Neutrophil (primary cell): ENCODE data around the gene TMCC2.
A peak's percentile ranks its signal among the peaks of the same experiment; 100 is the strongest.

ENCODE experiments used
- H3K27ac ChIP-seq: fragments of 200-600 bp; sonication (generic); 2 replicates; pipeline ENCODE4 v1.5.1; 2016; ENCODE audit warnings: mild to moderate bottlenecking, moderate library complexity
- H3K27me3 ChIP-seq: fragments of 200-600 bp; sonication (generic); 2 replicates; pipeline ENCODE4 v1.6.0; 2016; ENCODE audit warnings: mild to moderate bottlenecking
- H3K36me3 ChIP-seq: fragments of 200-600 bp; sonication (generic); 2 replicates; pipeline ENCODE4 v1.5.1; 2017
- H3K4me1 ChIP-seq, 2 experiments: fragments of 200-600 bp in 1 of 2; sonication (generic) in 1 of 2; 1 replicate in 1 of 2; 2 replicates in 1 of 2; pipeline versions ENCODE4 v1.5.1 to v1.6.1; 2013 to 2016; ENCODE audit warnings: low read depth in 1 of 2, low read length in 1 of 2, mild to moderate bottlenecking in 1 of 2, moderate library complexity in 1 of 2; ENCODE audit not compliant: control insufficient read depth in 1 of 2, insufficient read depth in 1 of 2
- H3K4me3 ChIP-seq, 2 experiments: fragments of 200-600 bp in 1 of 2; sonication (generic) in 1 of 2; 1 replicate in 1 of 2; 2 replicates in 1 of 2; pipeline ENCODE4 v1.5.1; 2013 to 2016; ENCODE audit warnings: low read depth in 1 of 2, low read length in 1 of 2, mild to moderate bottlenecking in 1 of 2, moderate library complexity in 1 of 2
- H3K9me3 ChIP-seq: fragments of 200-600 bp; sonication (generic); 2 replicates; pipeline ENCODE4 v1.5.1; 2016
- TF ChIP-seq, protein P1 (sequence below): fragments of 200-600 bp; sonication (generic); IDR thresholded peaks from 2 replicates; pipeline ENCODE4 v1.5.1; 2016; ENCODE audit warnings: antibody characterized with exemption

TMCC2 gene

DNA sequence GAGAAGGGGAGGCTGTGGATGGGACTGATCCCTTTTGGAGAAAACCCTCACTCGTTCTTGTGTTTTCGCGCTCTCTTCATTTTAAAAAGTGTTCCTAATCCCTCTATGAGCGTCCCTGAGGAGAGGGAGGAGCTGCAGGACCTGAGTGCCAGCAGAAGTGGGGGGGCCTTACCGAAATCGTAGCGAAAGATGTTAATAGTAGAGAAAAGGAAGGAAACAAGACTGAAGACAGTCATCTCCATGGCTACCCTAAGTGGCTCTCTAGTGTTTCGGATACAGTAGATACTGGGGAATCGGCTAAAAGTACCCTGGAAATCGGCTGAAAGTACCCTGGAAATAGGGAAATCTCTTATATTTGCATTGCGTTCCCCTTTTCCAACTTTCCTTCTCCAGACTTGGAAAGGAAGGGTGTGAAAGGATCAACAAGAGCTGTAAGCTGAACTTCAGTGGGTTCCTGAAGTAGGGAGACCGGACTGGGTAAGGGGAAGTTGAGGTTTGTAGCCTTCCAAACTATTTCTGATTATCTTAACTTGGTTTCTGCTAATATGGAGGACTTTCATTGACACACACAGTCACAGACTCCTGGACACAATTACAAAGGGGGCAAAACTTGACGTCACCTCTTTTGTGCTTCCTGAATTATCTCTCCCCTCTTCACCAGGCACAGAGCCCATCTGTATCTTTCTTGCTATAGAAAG lies 15.8 kb upstream of the TMCC2 start:
- peaks cover 43 to 45% of the 10 kb centered on the region in 2 experiments for H3K4me1 ChIP-seq
- TF ChIP-seq, protein P1, sequence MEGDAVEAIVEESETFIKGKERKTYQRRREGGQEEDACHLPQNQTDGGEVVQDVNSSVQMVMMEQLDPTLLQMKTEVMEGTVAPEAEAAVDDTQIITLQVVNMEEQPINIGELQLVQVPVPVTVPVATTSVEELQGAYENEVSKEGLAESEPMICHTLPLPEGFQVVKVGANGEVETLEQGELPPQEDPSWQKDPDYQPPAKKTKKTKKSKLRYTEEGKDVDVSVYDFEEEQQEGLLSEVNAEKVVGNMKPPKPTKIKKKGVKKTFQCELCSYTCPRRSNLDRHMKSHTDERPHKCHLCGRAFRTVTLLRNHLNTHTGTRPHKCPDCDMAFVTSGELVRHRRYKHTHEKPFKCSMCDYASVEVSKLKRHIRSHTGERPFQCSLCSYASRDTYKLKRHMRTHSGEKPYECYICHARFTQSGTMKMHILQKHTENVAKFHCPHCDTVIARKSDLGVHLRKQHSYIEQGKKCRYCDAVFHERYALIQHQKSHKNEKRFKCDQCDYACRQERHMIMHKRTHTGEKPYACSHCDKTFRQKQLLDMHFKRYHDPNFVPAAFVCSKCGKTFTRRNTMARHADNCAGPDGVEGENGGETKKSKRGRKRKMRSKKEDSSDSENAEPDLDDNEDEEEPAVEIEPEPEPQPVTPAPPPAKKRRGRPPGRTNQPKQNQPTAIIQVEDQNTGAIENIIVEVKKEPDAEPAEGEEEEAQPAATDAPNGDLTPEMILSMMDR = no peak
- peak overlapping the region; percentile 77 to 94 for H3K4me3 ChIP-seq
- no peaks in the 10 kb centered on the region for H3K36me3 ChIP-seq
- no peaks in the 10 kb centered on the region for H3K9me3 ChIP-seq
- H3K27me3 ChIP-seq = no peaks in the 10 kb centered on the region
- peak overlapping the region; percentile 97 for H3K27ac ChIP-seq

GRCh38 chr1:205214756-205215155 lies 13.0 kb upstream of the TMCC2 start:
- Histone ChIP-seq H3K27ac (peak overlapping the region; percentile 77), H3K36me3 (no peaks in the 10 kb centered on the region), H3K9me3 (no peaks in the 10 kb centered on the region), H3K4me3 (peak overlapping the region; percentile 19 to 25), H3K4me1 (peaks cover 39 to 42% of the 10 kb centered on the region in 2 experiments), H3K27me3 (no peaks in the 10 kb centered on the region)
- TF ChIP-seq, protein P1 = no peak

DNA sequence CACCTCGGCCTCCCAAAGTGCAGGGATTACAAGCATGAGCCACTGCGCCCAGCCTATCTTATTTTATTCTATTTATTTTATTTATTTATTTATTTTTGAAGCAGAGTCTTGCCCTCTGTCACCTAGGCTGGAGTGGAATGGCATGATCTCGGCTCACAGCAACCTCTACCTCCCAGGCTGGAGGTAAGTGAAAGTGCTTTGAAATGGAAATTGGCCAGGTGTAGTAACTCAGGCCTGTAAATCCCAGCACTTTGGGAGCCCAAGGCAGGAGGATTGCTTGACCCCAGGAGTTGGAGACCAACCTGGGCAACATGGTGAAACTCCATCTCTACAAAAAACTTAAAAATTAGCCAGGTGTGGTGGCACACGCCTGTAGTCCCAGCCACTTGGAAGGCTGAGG lies 11.2 kb upstream of the TMCC2 start:
- TF ChIP-seq, protein P1 = no peak
- H3K4me1 ChIP-seq = peaks cover 28 to 30% of the 10 kb centered on the region in 2 experiments
- H3K27ac ChIP-seq = no peak overlapping the region
- H3K4me3 ChIP-seq = no peak overlapping the region
- H3K27me3 ChIP-seq = no peaks in the 10 kb centered on the region
- H3K9me3 ChIP-seq = no peaks in the 10 kb centered on the region
- H3K36me3 ChIP-seq = no peaks in the 10 kb centered on the region

GRCh38 chr1:205217418-205217817 lies 10.3 kb upstream of the TMCC2 start:
- H3K27me3 ChIP-seq = no peaks in the 10 kb centered on the region
- no peaks in the 10 kb centered on the region for H3K9me3 ChIP-seq
- H3K36me3 ChIP-seq = no peaks in the 10 kb centered on the region
- no peak overlapping the region for H3K4me3 ChIP-seq
- H3K27ac ChIP-seq = no peak overlapping the region
- TF ChIP-seq, protein P1 = no peak
- H3K4me1 ChIP-seq = peaks cover 20 to 22% of the 10 kb centered on the region in 2 experiments

DNA sequence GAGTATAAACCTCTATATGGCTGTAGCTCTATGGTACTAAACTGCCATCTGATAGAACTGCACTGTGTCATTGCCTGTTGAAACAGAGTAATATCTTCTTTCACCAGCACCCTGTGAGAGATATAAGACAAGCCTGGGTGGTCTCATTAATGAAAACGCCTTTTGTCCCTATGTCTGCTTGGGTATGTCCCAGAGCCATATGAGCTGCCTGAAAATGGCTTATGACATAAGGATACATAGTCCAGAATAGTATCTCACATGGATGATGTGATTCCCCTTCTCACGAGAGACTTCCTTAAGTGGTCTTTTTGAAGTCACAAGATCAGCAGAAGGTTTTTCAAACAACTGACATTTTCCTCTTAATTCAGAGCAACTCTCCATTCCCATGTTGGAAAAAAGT lies 7.3 kb upstream of the TMCC2 start:
- Histone ChIP-seq H3K4me3 (no peak overlapping the region), H3K36me3 (no peaks in the 10 kb centered on the region), H3K4me1 (peaks cover under 1 to 2% of the 10 kb centered on the region in 2 experiments), H3K9me3 (no peaks in the 10 kb centered on the region), H3K27me3 (peaks cover 15% of the 10 kb centered on the region), H3K27ac (no peak overlapping the region)
- TF ChIP-seq, protein P1 = no peak
